ENCODE results near the gene PRRX1.

PRRX1 gene

GRCh38 chr1:170776252-170776651 is 112.3 kb downstream of the PRRX1 start:
- DNase-seq, result no peak

- no peak for DNase-seq
These were observed 112.8 kb downstream of the PRRX1 start for GRCh38 chr1:170776777-170777176.
